Activated naive CD8-positive, alpha-beta T cell treated with anti-CD3 and anti-CD28 coated beads, Interleukin-2, amount 10 ng/mL, durations not matched to agents 7 days and 5 days (primary cell): ENCODE measurements around the gene ACER1. TPM values are rescaled to one million over a fixed set of nuclear protein-coding genes. Genes with fewer than 3 reads are reported as not detected.
A peak's percentile ranks its signal among the peaks of the same experiment; 100 is the strongest.

Experiments
- ATAC-seq: fragments of 150-1000 bp; cut with Tn5 transposase; one replicate; pipeline ENCODE4 v1.10.0; 2021; ENCODE audit warnings: low read depth, moderate library complexity
- POLR2A ChIA-PET: fragments of 350-600 bp; sonication (Branson Sonifier 250); formaldehyde crosslinking; loops from one replicate; lab custom pipeline; 2021; ENCODE audit warnings: antibody characterized with exemption; lab: Charles Lee
- DNase-seq: peaks from one replicate; pipeline ENCODE4 v3.0.0; 2021
- H3K27ac Mint-ChIP-seq: one replicate; pipeline ENCODE4 v1.8.0; 2022; ENCODE audit warnings: mild to moderate bottlenecking, mixed read lengths
- H3K27me3 Mint-ChIP-seq: one replicate; pipeline ENCODE4 v1.8.0; 2022; ENCODE audit warnings: mild to moderate bottlenecking, moderate library complexity, mixed read lengths
- H3K36me3 Mint-ChIP-seq: one replicate; pipeline ENCODE4 v1.8.0; 2021; ENCODE audit warnings: mild to moderate bottlenecking, mixed read lengths
- H3K4me1 Mint-ChIP-seq: one replicate; pipeline ENCODE4 v1.8.0; 2021; ENCODE audit warnings: mixed read lengths
- H3K4me3 Mint-ChIP-seq: one replicate; pipeline ENCODE4 v1.8.0; 2022; ENCODE audit warnings: mild to moderate bottlenecking, moderate library complexity, mixed read lengths
- H3K9me3 Mint-ChIP-seq: one replicate; pipeline ENCODE4 v1.8.0; 2021; ENCODE audit warnings: mixed read lengths
- total RNA-seq, 2 experiments: library from RNA; stranded (reverse); gene quantifications; one replicate each; pipeline ENCODE4 v1.2.3, GENCODE V29; 2021

The ACER1 gene
- total RNA-seq, 2 experiments from 2014 or later, result 0.54 to 0.55 TPM

DNA sequence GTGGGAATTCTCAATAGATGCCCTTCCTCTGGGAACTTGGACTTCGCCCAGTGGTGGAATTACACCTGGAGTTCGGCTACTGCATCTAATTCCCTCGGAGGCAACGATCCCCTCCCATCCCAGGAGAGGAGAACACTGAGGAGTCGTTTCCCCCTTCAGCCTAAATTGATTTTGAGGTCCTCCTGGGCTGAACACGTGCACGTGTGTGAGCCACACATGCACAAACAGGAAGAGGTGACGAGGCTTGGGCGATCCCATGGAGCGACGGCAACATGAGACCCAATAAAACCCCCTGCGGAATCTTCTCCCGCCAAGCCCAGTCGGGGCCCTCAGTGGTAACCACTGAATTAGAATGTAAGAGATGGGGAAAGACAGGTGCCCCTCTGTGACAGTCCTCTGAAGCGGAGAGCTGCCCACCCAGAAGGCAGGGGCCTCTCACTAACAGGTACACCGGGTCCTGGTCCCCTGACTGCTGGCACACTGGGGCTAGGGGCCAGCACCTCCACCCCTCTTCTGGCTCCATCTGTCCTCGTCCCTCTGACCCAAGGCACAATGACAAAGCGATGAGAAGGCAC is 58.2 kb downstream of the ACER1 start:
- Mint-ChIP-seq H3K9me3 (no peaks in the 10 kb centered on the region), H3K36me3 (peaks cover 10% of the 10 kb centered on the region), H3K4me1 (peaks cover 33% of the 10 kb centered on the region), H3K27me3 (no peaks in the 10 kb centered on the region), H3K4me3 (no peak overlapping the region), H3K27ac (no peak overlapping the region)
- ATAC-seq (no peak), DNase-seq (no peak)
- POLR2A ChIA-PET, result no interaction called here

- Mint-ChIP-seq H3K27ac (no peak overlapping the region), H3K4me3 (no peak overlapping the region), H3K27me3 (no peaks in the 10 kb centered on the region), H3K36me3 (peaks cover 10% of the 10 kb centered on the region), H3K4me1 (peaks cover 33% of the 10 kb centered on the region), H3K9me3 (no peaks in the 10 kb centered on the region)
- no peak for ATAC-seq
- POLR2A ChIA-PET, result no interaction called here
- no peak for DNase-seq
Observed at GRCh38 chr19:6274756-6275155, 58.7 kb downstream of the ACER1 start.

- H3K27me3 Mint-ChIP-seq, result no peaks in the 10 kb centered on the region
- H3K4me3 Mint-ChIP-seq, result no peak overlapping the region
- peaks cover 31% of the 10 kb centered on the region for H3K4me1 Mint-ChIP-seq
- H3K9me3 Mint-ChIP-seq, result no peaks in the 10 kb centered on the region
- H3K36me3 Mint-ChIP-seq, result peaks cover 11% of the 10 kb centered on the region
- H3K27ac Mint-ChIP-seq, result no peak overlapping the region
- POLR2A ChIA-PET, result no interaction called here
- DNase-seq, result no peak
- ATAC-seq, result no peak
Observed at GRCh38 chr19:6273701-6274601, 59.5 kb downstream of the ACER1 start.

- Mint-ChIP-seq H3K4me1 (peaks cover 22% of the 10 kb centered on the region), H3K36me3 (peaks cover 9% of the 10 kb centered on the region), H3K4me3 (no peak overlapping the region), H3K27ac (no peak overlapping the region), H3K27me3 (no peaks in the 10 kb centered on the region), H3K9me3 (no peaks in the 10 kb centered on the region)
- POLR2A ChIA-PET, result no interaction called here
- DNase-seq, result no peak
- no peak for ATAC-seq
Observed at GRCh38 chr19:6272913-6273600, 60.4 kb downstream of the ACER1 start.

DNA sequence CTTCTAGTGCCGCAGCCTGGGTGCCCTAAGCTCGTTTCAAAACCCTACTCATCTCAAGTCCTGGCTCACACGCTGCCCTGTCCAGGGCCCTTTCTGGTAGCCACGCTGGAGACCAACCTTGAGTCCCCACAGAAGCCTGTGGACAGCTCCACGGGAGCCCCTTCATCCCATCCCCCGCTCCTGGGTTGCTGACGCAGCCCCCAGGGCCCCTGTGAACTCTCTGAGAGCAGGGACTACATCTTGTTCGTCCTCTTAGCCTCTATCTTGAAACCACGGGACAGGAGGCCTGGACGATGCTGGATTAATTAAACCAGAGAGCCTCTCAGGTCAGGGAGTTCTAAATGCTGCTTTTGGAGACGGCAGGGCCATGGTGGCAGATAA is 61.0 kb downstream of the ACER1 start:
- H3K4me3 Mint-ChIP-seq, result no peak overlapping the region
- ATAC-seq (no peak), DNase-seq (no peak)
- POLR2A ChIA-PET, result interaction anchor here (0.8 kb wide), 1 partner anchor 53 kb away, joined by 5 read pairs; no protein-coding TSS in a partner anchor
- H3K27ac Mint-ChIP-seq, result no peak overlapping the region
- no peaks in the 10 kb centered on the region for H3K27me3 Mint-ChIP-seq
- H3K4me1 Mint-ChIP-seq, result peaks cover 16% of the 10 kb centered on the region
- peaks cover 3% of the 10 kb centered on the region for H3K36me3 Mint-ChIP-seq
- H3K9me3 Mint-ChIP-seq, result no peaks in the 10 kb centered on the region

GRCh38 chr19:6271721-6272410 is 61.5 kb downstream of the ACER1 start:
- Mint-ChIP-seq H3K4me3 (no peak overlapping the region), H3K27ac (peak overlapping the region; percentile 62)
- POLR2A ChIA-PET, result interaction anchor here (0.8 kb wide), 1 partner anchor 52 kb away, joined by 5 read pairs; no protein-coding TSS in a partner anchor

GRCh38 chr19:6271251-6271650 is 62.2 kb downstream of the ACER1 start:
- ATAC-seq (no peak), DNase-seq (no peak)
- peaks cover 2% of the 10 kb centered on the region for H3K36me3 Mint-ChIP-seq
- peaks cover 12% of the 10 kb centered on the region for H3K4me1 Mint-ChIP-seq
- POLR2A ChIA-PET, result no interaction called here
- peak overlapping the region; percentile 58 for H3K27ac Mint-ChIP-seq
- H3K4me3 Mint-ChIP-seq, result no peak overlapping the region
- H3K9me3 Mint-ChIP-seq, result no peaks in the 10 kb centered on the region
- H3K27me3 Mint-ChIP-seq, result no peaks in the 10 kb centered on the region

More at GRCh38 chr19:6271721-6272410, 61.5 kb downstream of the ACER1 start:
- Mint-ChIP-seq H3K9me3 (no peaks in the 10 kb centered on the region), H3K36me3 (peaks cover 2% of the 10 kb centered on the region), H3K4me1 (peaks cover 14% of the 10 kb centered on the region), H3K27me3 (no peaks in the 10 kb centered on the region)
- DNase-seq (no peak), ATAC-seq (no peak)

DNA sequence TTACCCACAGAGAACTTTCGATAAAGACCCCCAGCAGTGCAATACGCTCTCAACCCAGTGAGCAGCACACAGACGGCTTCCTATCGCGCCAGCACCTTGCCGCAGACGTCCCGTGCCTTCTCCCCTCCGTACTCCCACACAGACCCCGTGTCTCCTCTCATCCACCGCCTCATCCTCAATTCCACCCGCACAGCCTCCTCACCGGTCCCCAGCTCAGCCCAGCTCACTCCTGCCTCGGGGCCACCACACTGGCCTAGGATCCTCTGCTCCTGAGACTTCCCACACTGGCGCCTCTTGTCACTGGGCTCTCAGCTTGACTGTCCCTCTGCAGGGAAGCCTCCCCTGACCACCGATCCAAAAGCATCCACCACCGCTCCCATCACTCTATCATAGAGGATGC is 62.6 kb downstream of the ACER1 start:
- peak overlapping the region; percentile 58 for H3K27ac Mint-ChIP-seq
- H3K27me3 Mint-ChIP-seq, result no peaks in the 10 kb centered on the region
- H3K4me3 Mint-ChIP-seq, result no peak overlapping the region
- H3K9me3 Mint-ChIP-seq, result no peaks in the 10 kb centered on the region
- peaks cover 12% of the 10 kb centered on the region for H3K4me1 Mint-ChIP-seq
- peaks cover 2% of the 10 kb centered on the region for H3K36me3 Mint-ChIP-seq
- DNase-seq, result no peak
- ATAC-seq, result no peak
- POLR2A ChIA-PET, result no interaction called here

DNA sequence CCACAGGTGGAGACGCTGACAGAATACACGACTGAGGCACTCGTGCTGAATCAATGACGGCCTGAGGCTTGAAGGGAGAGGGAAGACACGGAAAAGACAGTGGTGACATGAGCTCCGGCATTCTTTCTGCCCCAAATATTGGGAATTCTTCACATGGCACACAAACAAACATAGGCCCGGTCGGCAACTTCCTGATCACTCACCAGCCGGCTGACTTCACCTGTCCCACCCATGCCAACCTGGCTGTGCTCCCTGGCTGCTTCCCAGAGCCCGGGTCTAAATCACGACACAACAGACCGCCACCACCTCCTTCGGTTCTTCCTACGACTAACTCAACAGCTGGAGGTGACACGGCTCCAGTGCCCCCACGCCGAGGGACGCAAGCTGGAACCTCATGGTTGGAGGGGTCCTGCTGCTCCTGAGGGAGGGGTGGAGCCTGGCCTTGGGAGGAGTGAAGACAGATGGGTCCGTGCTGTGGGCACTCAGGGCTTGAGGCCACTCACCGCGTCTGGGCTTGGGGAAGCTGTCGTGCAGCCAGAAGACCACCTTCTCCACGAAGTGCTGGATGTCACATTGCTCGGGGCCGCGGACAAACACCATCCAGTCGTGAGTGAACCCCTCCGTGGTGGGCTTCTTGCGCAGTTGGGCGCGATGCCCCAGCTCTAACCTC is 63.2 kb downstream of the ACER1 start:
- Mint-ChIP-seq H3K27ac (no peak overlapping the region), H3K27me3 (no peaks in the 10 kb centered on the region), H3K4me1 (peaks cover 12% of the 10 kb centered on the region), H3K36me3 (peaks cover 2% of the 10 kb centered on the region), H3K9me3 (no peaks in the 10 kb centered on the region), H3K4me3 (no peak overlapping the region)
- DNase-seq, result no peak
- ATAC-seq, result no peak
- POLR2A ChIA-PET, result no interaction called here

DNA sequence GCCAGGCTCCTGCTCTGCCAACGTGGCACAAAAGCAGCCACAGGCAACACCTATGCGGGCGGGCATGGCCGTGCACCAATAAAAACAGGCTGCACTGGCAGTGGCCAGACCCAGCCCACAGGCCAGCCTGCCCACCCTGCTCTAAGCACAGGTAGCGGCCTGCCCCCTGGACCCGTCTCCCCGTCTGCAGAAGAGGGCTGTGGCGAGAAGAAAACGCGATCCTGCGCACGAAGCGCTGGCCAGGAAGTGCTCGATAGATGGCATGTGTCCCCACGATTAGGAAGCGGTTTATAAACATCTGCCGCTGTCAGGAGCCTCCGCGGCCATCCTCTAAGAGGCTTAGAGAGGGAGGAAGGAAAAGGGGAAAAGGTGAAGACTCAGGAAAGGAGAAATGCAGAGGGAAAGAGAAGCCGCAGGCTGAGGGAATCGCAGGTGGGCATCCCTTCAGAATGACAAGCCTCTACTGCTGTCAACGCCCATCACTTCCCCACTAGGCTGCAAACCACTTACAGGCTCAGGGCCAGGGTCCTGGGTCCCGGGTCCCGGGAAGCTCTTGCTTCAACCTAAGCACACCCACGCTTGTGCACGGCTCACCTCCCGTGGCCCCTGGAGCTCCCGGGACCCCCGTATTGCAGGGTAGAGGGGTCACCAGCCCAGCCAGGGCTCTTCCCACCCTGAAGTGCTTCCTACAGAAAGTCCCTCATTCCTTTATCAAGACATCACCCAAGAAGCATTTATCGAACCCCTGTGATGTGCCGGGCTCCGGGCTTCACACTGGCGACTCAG is 64.1 kb downstream of the ACER1 start:
- Mint-ChIP-seq H3K36me3 (peaks cover 4% of the 10 kb centered on the region), H3K4me1 (peaks cover 12% of the 10 kb centered on the region), H3K4me3 (no peak overlapping the region), H3K9me3 (no peaks in the 10 kb centered on the region), H3K27me3 (no peaks in the 10 kb centered on the region), H3K27ac (no peak overlapping the region)
- ATAC-seq, result no peak
- no peak for DNase-seq
- POLR2A ChIA-PET, result no interaction called here

DNA sequence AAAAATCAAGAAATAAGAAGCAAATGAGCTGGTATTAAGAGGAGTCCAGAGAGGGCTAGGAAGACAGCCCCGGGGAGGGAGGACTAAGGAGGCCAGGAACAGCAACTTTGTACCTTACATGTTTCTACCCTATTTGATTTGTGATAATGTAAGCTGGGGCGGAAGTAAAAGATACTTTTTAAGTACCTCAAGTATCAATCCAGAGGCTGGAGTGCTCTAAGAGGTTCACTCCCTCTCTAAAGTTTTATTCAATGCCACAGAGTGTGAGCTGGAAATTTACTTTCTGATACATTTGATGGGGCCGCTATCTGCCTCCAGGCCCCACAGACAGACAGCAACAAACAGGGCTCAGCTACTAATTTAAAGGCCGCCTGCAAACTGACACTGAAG is 65.0 kb downstream of the ACER1 start:
- no peaks in the 10 kb centered on the region for H3K9me3 Mint-ChIP-seq
- peak overlapping the region; percentile 18 for H3K27ac Mint-ChIP-seq
- H3K36me3 Mint-ChIP-seq, result peaks cover 8% of the 10 kb centered on the region
- H3K27me3 Mint-ChIP-seq, result no peaks in the 10 kb centered on the region
- peaks cover 14% of the 10 kb centered on the region for H3K4me1 Mint-ChIP-seq
- no peak overlapping the region for H3K4me3 Mint-ChIP-seq
- ATAC-seq (no peak), DNase-seq (no peak)
- POLR2A ChIA-PET, result no interaction called here
